IMR-90 (cell line): ENCODE results near the gene SLC37A1. TPM values are rescaled to one million over a fixed set of nuclear protein-coding genes. Genes with fewer than 3 reads are reported as not detected.

Experiments
- ATAC-seq: fragments of 200-7000 bp; cut with Tn5 transposase; 2 replicates; pipeline ENCODE4 v1.9.1; 2020; ENCODE audit warnings: low read depth, mild to moderate bottlenecking, moderate library complexity
- BruUV-seq: library from RNA; stranded (reverse); fragments of 400-500 nt; replicated peaks from 2 replicates; lab custom pipeline; 2021; lab: Mats Ljungman, UMichigan
- CTCF ChIA-PET: fragments of 300-600 bp; formaldehyde crosslinking; extraction: SDS; loops from one replicate; lab custom pipeline; 2021; ENCODE audit warnings: antibody characterized with exemption; lab: Yijun Ruan, JAX
- POLR2A ChIA-PET: fragments of 300-600 bp; sonication (Branson Sonifier 250); formaldehyde crosslinking; loops from one replicate; lab custom pipeline; 2022; ENCODE audit warnings: antibody characterized with exemption; ENCODE audit not compliant: unreplicated experiment; lab: Charles Lee
- DNase-seq: peaks from one replicate; pipeline ENCODE4 v3.0.0; 2013
- H2AFZ ChIP-seq: replicated peaks from 2 replicates; pipeline ENCODE3; 2013; ENCODE audit warnings: low read length, mild to moderate bottlenecking; ENCODE audit not compliant: poor library complexity
- H2AK5ac ChIP-seq: 2 replicates; pipeline ENCODE4 v1.6.1; 2013; ENCODE audit warnings: low read depth, low read length, inconsistent platforms
- H2AK9ac ChIP-seq: replicated peaks from 2 replicates; pipeline ENCODE3; 2013; ENCODE audit warnings: mild to moderate bottlenecking, low read depth, low read length, moderate library complexity; ENCODE audit not compliant: poor library complexity
- H2BK120ac ChIP-seq: 2 replicates; pipeline ENCODE4 v1.6.1; 2013; ENCODE audit warnings: low read depth, low read length, inconsistent platforms
- H2BK15ac ChIP-seq: 3 replicates; pipeline ENCODE4 v1.6.1; 2013; ENCODE audit warnings: low read depth, low read length, inconsistent platforms
- H2BK20ac ChIP-seq: 2 replicates; pipeline ENCODE4 v1.6.1; 2013; ENCODE audit warnings: low read depth, mild to moderate bottlenecking, inconsistent platforms, low read length, moderate library complexity
- H2BK5ac ChIP-seq: 2 replicates; pipeline ENCODE4 v1.6.1; 2013; ENCODE audit warnings: mild to moderate bottlenecking, low read depth, low read length, inconsistent platforms; ENCODE audit not compliant: poor library complexity, severe bottlenecking
- H3K14ac ChIP-seq: replicated peaks from 2 replicates; pipeline ENCODE4 v1.6.1; 2013; ENCODE audit warnings: low read depth, low read length, inconsistent platforms
- H3K18ac ChIP-seq: 2 replicates; pipeline ENCODE4 v1.6.1; 2013; ENCODE audit warnings: low read depth, low read length, control low read depth
- H3K23ac ChIP-seq: 2 replicates; pipeline ENCODE4 v1.6.1; 2013; ENCODE audit warnings: low read depth, low read length, inconsistent platforms
- H3K27ac ChIP-seq: 2 replicates; pipeline ENCODE4 v1.5.1; 2013; ENCODE audit warnings: mild to moderate bottlenecking, control low read depth, low read length; ENCODE audit not compliant: insufficient read depth
- H3K27me3 ChIP-seq: 2 replicates; pipeline ENCODE4 v1.6.1; 2013; ENCODE audit warnings: low read length; ENCODE audit not compliant: control insufficient read depth, insufficient read depth
- H3K36me3 ChIP-seq: 2 replicates; pipeline ENCODE4 v1.6.1; 2013; ENCODE audit warnings: low read length, mixed read lengths; ENCODE audit not compliant: control insufficient read depth, insufficient read depth
- H3K4ac ChIP-seq: 2 replicates; pipeline ENCODE4 v1.6.1; 2013; ENCODE audit warnings: low read depth, low read length, inconsistent platforms
- H3K4me1 ChIP-seq: 2 replicates; pipeline ENCODE4 v1.6.1; 2013; ENCODE audit warnings: low read length, mixed read lengths; ENCODE audit not compliant: control insufficient read depth, insufficient read depth
- H3K4me2 ChIP-seq: 2 replicates; pipeline ENCODE4 v1.6.1; 2013; ENCODE audit warnings: low read depth, mild to moderate bottlenecking, control low read depth, low read length, moderate library complexity
- H3K4me3 ChIP-seq: 2 replicates; pipeline ENCODE4 v1.5.1; 2013; ENCODE audit warnings: low read depth, mild to moderate bottlenecking, control low read depth, low read length, moderate library complexity; ENCODE audit not compliant: insufficient read depth
- H3K56ac ChIP-seq: 2 replicates; pipeline ENCODE4 v1.6.1; 2013; ENCODE audit warnings: low read length, inconsistent platforms; ENCODE audit not compliant: insufficient read depth; ENCODE audit errors: extremely low read depth
- H3K79me1 ChIP-seq, 2 experiments: 2 replicates each; pipeline ENCODE4 v1.6.1; 2013; ENCODE audit warnings: low read length in 2 of 2, inconsistent platforms in 1 of 2, low read depth in 1 of 2
- H3K9ac ChIP-seq: 2 replicates; pipeline ENCODE4 v1.6.1; 2013; ENCODE audit warnings: low read depth, low read length, control low read depth
- H3K9me1 ChIP-seq: 2 replicates; pipeline ENCODE4 v1.6.1; 2013; ENCODE audit warnings: low read length, inconsistent platforms; ENCODE audit not compliant: insufficient read depth
- H3K9me3 ChIP-seq: 2 replicates; pipeline ENCODE4 v1.6.1; 2013; ENCODE audit warnings: low read length; ENCODE audit not compliant: control insufficient read depth, insufficient read depth
- H4K20me1 ChIP-seq: 2 replicates; pipeline ENCODE4 v1.6.1; 2013; ENCODE audit warnings: low read length, inconsistent platforms; ENCODE audit not compliant: insufficient read depth
- H4K5ac ChIP-seq: 2 replicates; pipeline ENCODE4 v1.6.1; 2013; ENCODE audit warnings: mild to moderate bottlenecking, low read depth, low read length, control low read depth
- H4K8ac ChIP-seq, 2 experiments: 2 replicates each; pipeline ENCODE4 v1.6.1; 2013; ENCODE audit warnings: low read depth in 2 of 2, low read length in 2 of 2, control low read depth in 1 of 2, inconsistent platforms in 1 of 2
- H4K91ac ChIP-seq: 2 replicates; pipeline ENCODE4 v1.6.1; 2013; ENCODE audit warnings: low read depth, low read length, inconsistent platforms; ENCODE audit not compliant: insufficient read depth
- BHLHE40 ChIP-seq: fragments of 150-350 bp; IDR thresholded peaks from 2 replicates; pipeline ENCODE4 v1.6.1; 2016; ENCODE audit warnings: mild to moderate bottlenecking, low read depth, low read length
- CHD1 ChIP-seq: IDR thresholded peaks from 2 replicates; pipeline ENCODE4 v1.6.1; 2012; ENCODE audit warnings: low read depth, low read length, improper control_type of control experiment
- CTCF ChIP-seq: conservative IDR thresholded peaks from 2 replicates; pipeline ENCODE4 v1.5.1; 2012; ENCODE audit warnings: mild to moderate bottlenecking, low read depth, low read length, improper control_type of control experiment
- ELK1 ChIP-seq: fragments of 150-350 bp; IDR thresholded peaks from 2 replicates; pipeline ENCODE4 v1.6.1; 2016; ENCODE audit warnings: low read depth, mild to moderate bottlenecking, low read length, moderate library complexity, borderline replicate concordance
- FOS ChIP-seq: fragments of 150-350 bp; IDR thresholded peaks from 2 replicates; pipeline ENCODE4 v1.6.1; 2016; ENCODE audit warnings: low read depth, low read length
- MAFK ChIP-seq: IDR thresholded peaks from 2 replicates; pipeline ENCODE4 v1.6.1; 2012; ENCODE audit warnings: low read depth, low read length, improper control_type of control experiment
- MAZ ChIP-seq: IDR thresholded peaks from 2 replicates; pipeline ENCODE4 v1.6.1; 2012; ENCODE audit warnings: low read depth, mild to moderate bottlenecking, low read length, improper control_type of control experiment, moderate library complexity, borderline replicate concordance
- POLR2A ChIP-seq: IDR thresholded peaks from 2 replicates; pipeline ENCODE4 v1.6.1; 2012; ENCODE audit warnings: mild to moderate bottlenecking, low read depth, low read length
- RAD21 ChIP-seq: IDR thresholded peaks from 2 replicates; pipeline ENCODE4 v1.6.1; 2012; ENCODE audit warnings: low read length, improper control_type of control experiment
- RCOR1 ChIP-seq: IDR thresholded peaks from 2 replicates; pipeline ENCODE4 v1.6.1; 2012; ENCODE audit warnings: mild to moderate bottlenecking, low read length, improper control_type of control experiment; ENCODE audit not compliant: insufficient replicate concordance
- RFX5 ChIP-seq: IDR thresholded peaks from 2 replicates; pipeline ENCODE4 v1.8.0; 2012; ENCODE audit warnings: low read depth, mild to moderate bottlenecking, low read length, moderate library complexity
- SMC3 ChIP-seq: fragments of 150-350 bp; IDR thresholded peaks from 2 replicates; pipeline ENCODE4 v1.6.1; 2016; ENCODE audit warnings: low read depth, mild to moderate bottlenecking, antibody characterized with exemption, low read length, moderate library complexity
- USF2 ChIP-seq: fragments of 150-350 bp; IDR thresholded peaks from 2 replicates; pipeline ENCODE4 v1.6.1; 2017; ENCODE audit warnings: mild to moderate bottlenecking, antibody characterized with exemption, low read length, low read depth
- WGBS, 2 experiments: methylation state at CpG; one replicate each; pipeline versions ENCODE4 v1.1.5 to v1.1.7; 2013; ENCODE audit warnings: missing lambda C conversion rate in 2 of 2; ENCODE audit not compliant: insufficient read length in 1 of 2; ENCODE audit errors: extremely low coverage in 2 of 2; 5-methylcytosine and 5-hydroxymethylcytosine counted together
- dilution Hi-C: fragments of 300-500 bp; cut with HindIII; formaldehyde crosslinking; loops from one replicate; pipeline ENCODE4 v1.14.3; 2018; ENCODE audit warnings: low sequenced_read_pairs; ENCODE audit not compliant: unreplicated experiment
- in situ Hi-C: fragments of 300-500 bp; cut with MboI; formaldehyde crosslinking; loops from 3 replicates; pipeline ENCODE4 v1.14.3; 2019; ENCODE audit warnings: low sequenced_read_pairs, inconsistent platforms, mixed read lengths
- intact Hi-C: fragments of 100-400 bp; cut with micrococcal nuclease; formaldehyde crosslinking; loops from 2 replicates; pipeline ENCODE4 v1.10.0; 2022
- polyA plus RNA-seq, 3 experiments: library from polyadenylated mRNA; depleted of rRNA; stranded (reverse); fragments of >200 nt; gene quantifications; 2 replicates each; pipeline ENCODE4 v1.2.3, GENCODE V29; 2012; ENCODE audit warnings: low replicate concordance in 1 of 3
- total RNA-seq: library from RNA; depleted of rRNA; stranded (reverse); fragments of >200 nt; gene quantifications from 2 replicates; pipeline ENCODE4 v1.2.3, GENCODE V29; 2012

The SLC37A1 gene
- total and polyA plus RNA-seq, 2 of the 4 experiments (the other 2 are of a cell fraction) = 0.36 to 0.48 TPM

- Histone ChIP-seq H2AK9ac (no peak overlapping the region), H2BK15ac (no peak overlapping the region), H3K4me1 (no peaks in the 10 kb centered on the region), H4K8ac (no peak overlapping the region), H2BK20ac (no peak overlapping the region), H3K18ac (no peak overlapping the region), H3K4me2 (no peak overlapping the region), H2BK120ac (no peak overlapping the region), H3K27ac (no peak overlapping the region), H3K23ac (no peak overlapping the region), H2BK5ac (no peak overlapping the region), H4K5ac (no peak overlapping the region), H3K56ac (no peak overlapping the region), H3K79me1 (no peaks in the 10 kb centered on the region), H2AK5ac (no peak overlapping the region), H3K9me3 (peaks cover 3% of the 10 kb centered on the region; the same call in 1 of the 2 replicates), H3K4me3 (no peak overlapping the region), H2AFZ (no peak overlapping the region), H3K9ac (no peak overlapping the region), H3K4ac (no peak overlapping the region), H3K14ac (no peak overlapping the region), H3K9me1 (no peaks in the 10 kb centered on the region), H3K27me3 (peaks cover 20% of the 10 kb centered on the region), H3K36me3 (no peaks in the 10 kb centered on the region), H4K91ac (no peak overlapping the region), H4K20me1 (no peaks in the 10 kb centered on the region)
- no TSS peak for BruUV-seq
- DNase-seq (no peak), ATAC-seq (no peak)
- dilution Hi-C loops (no loop called here), intact Hi-C loops (no loop called here), in situ Hi-C loops (no loop called here)
- CTCF ChIA-PET = no interaction called here
- WGBS, 2 experiments = no CpG with 5 or more reads among the region's 5 CpGs
- POLR2A ChIA-PET = no interaction called here
- TF ChIP-seq USF2 = no peak
- TF ChIP-seq RAD21 = no peak
- no peak for TF ChIP-seq CTCF
- no peak for TF ChIP-seq ELK1
- TF ChIP-seq CHD1 = no peak
- no peak for TF ChIP-seq FOS
- TF ChIP-seq BHLHE40 = no peak
- TF ChIP-seq RCOR1 = no peak
- TF ChIP-seq SMC3 = no peak
- TF ChIP-seq MAZ = no peak
- TF ChIP-seq MAFK = no peak
- no peak for TF ChIP-seq POLR2A
- TF ChIP-seq RFX5 = no peak
Observed at GRCh38 chr21:42613756-42614155, 100.1 kb downstream of the SLC37A1 start.
